ENCODE data around the gene POLDIP3. TPM values are rescaled to one million over a fixed set of nuclear protein-coding genes. Genes with fewer than 3 reads are reported as not detected.

The POLDIP3 gene
- total RNA-seq, 5 donors from 2014 or later (not counting 1 experiment from before 2014, with no cell fraction given), result 66.5 to 83.8 (median 81.0) TPM

GRCh38 chr22:42596863-42597530 lies 17.7 kb downstream of the POLDIP3 start:
- H3K27ac Mint-ChIP-seq, result no peak overlapping the region
- H3K27me3 Mint-ChIP-seq, result no peaks in the 10 kb centered on the region
- ChIA-PET CTCF (no interaction called here), POLR2A (interaction anchor here in 1 of 2 donors (0.7 kb wide), 1 partner anchor 28 kb away, joined by 7 read pairs; no protein-coding TSS in a partner anchor)
- ATAC-seq (replicated peaks in 1 of 4) (no peak), DNase-seq (no peak)
- Histone ChIP-seq H3K4me1 (ENCODE audit: control insufficient read depth in 1 of 2, extremely low read depth in 1 of 2, insufficient read depth in 2 of 2, low read length in 2 of 2) (no peaks in the 10 kb centered on the region), H3K4me3 (ENCODE audit: control insufficient read depth in 1 of 2, extremely low read depth in 1 of 2, low read length in 1 of 2) (no peak overlapping the region), H3K27me3 (replicated peaks in 1 of 2; ENCODE audit: control insufficient read depth in 2 of 2, extremely low read depth in 1 of 2, insufficient read depth in 2 of 2, low read length in 1 of 2) (no peaks in the 10 kb centered on the region), H3K9me3 (no peaks in the 10 kb centered on the region), H3K27ac (ENCODE audit: low read length) (no peak overlapping the region), H3K36me3 (ENCODE audit: control insufficient read depth in 2 of 2, extremely low read depth in 1 of 2, insufficient read depth in 1 of 2, low read length in 1 of 2) (peaks cover 24 to 87% of the 10 kb centered on the region in 2 donors)
- no peaks in the 10 kb centered on the region for H3K9me3 Mint-ChIP-seq
- H3K4me1 Mint-ChIP-seq, result peaks cover 0 to 9% (median 4%) of the 10 kb centered on the region in 3 donors
- H3K36me3 Mint-ChIP-seq, result peaks cover 45% of the 10 kb centered on the region
- WGBS (ENCODE audit: insufficient coverage), result 93% methylated on average over 6 of the region's 11 CpGs
- no peak overlapping the region for H3K4me3 Mint-ChIP-seq

DNA sequence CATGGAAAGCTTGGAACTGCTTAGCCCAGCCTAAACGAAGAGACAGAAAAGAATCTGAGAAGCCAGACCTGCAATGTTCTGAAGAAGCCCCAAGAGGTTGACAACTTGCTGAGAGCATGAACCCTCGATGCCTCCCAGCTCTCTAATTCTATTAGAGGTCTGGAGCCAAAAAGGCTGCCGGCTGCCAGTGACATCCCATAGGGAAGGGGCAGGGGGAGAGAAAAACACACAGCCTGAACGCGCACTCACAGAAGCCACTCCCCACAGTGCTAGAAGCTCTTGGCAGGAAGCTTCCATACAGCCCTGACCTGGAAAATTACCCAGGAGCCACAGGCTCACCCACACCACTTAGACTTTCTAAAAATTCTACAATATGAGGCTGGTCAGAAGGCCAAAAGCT lies 18.3 kb downstream of the POLDIP3 start:
- no peak overlapping the region for H3K27ac Mint-ChIP-seq
- ChIA-PET POLR2A (no interaction called here), CTCF (no interaction called here)
- no peak overlapping the region for H3K4me3 Mint-ChIP-seq
- no peaks in the 10 kb centered on the region for H3K27me3 Mint-ChIP-seq
- no peak overlapping the region for H3K27ac ChIP-seq (ENCODE audit: low read length)
- no peaks in the 10 kb centered on the region for H3K9me3 Mint-ChIP-seq
- no peaks in the 10 kb centered on the region for H3K27me3 ChIP-seq (replicated peaks in 1 of 2; ENCODE audit: control insufficient read depth in 2 of 2, extremely low read depth in 1 of 2, insufficient read depth in 2 of 2, low read length in 1 of 2)
- no peak overlapping the region for H3K4me3 ChIP-seq (ENCODE audit: control insufficient read depth in 1 of 2, extremely low read depth in 1 of 2, low read length in 1 of 2)
- ATAC-seq (replicated peaks in 1 of 4) (no peak), DNase-seq (no peak)
- H3K4me1 ChIP-seq (ENCODE audit: control insufficient read depth in 1 of 2, extremely low read depth in 1 of 2, insufficient read depth in 2 of 2, low read length in 2 of 2), result no peaks in the 10 kb centered on the region
- peaks cover 45% of the 10 kb centered on the region for H3K36me3 Mint-ChIP-seq
- peaks cover 0 to 5% (median 0%) of the 10 kb centered on the region in 3 donors for H3K4me1 Mint-ChIP-seq
- WGBS (ENCODE audit: insufficient coverage), result 100% methylated on average over 2 of the region's 5 CpGs
- H3K9me3 ChIP-seq, result no peaks in the 10 kb centered on the region
- peaks cover 28 to 88% of the 10 kb centered on the region in 2 donors for H3K36me3 ChIP-seq (ENCODE audit: control insufficient read depth in 2 of 2, extremely low read depth in 1 of 2, insufficient read depth in 1 of 2, low read length in 1 of 2)

DNA sequence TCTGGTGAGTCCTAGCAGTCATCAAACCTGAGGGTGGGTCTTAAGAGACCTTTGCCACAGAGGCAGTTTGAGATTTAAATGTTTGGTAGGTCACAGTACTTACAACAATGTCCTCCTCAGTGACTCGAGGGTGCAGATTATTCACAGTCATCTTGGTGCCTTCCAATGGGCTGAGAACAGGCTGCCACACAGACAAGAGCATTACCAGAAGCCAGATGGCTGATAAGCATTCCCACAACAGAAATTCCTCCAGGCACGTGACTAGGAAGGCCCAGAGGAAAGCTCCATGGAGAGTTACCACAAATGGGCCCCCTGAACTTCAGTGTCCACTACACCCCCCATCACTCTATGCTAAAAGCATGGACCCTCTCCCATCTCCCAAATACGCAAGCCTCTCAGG lies 19.2 kb downstream of the POLDIP3 start:
- H3K4me3 Mint-ChIP-seq, result no peak overlapping the region
- no peaks in the 10 kb centered on the region for H3K4me1 ChIP-seq (ENCODE audit: control insufficient read depth in 1 of 2, extremely low read depth in 1 of 2, insufficient read depth in 2 of 2, low read length in 2 of 2)
- peaks cover 0 to 5% (median 0%) of the 10 kb centered on the region in 3 donors for H3K4me1 Mint-ChIP-seq
- 80% methylated on average over 2 of the region's 3 CpGs for WGBS (ENCODE audit: insufficient coverage)
- H3K27ac ChIP-seq (ENCODE audit: low read length), result no peak overlapping the region
- POLR2A ChIA-PET, result no interaction called here
- H3K9me3 Mint-ChIP-seq, result no peaks in the 10 kb centered on the region
- DNase-seq (no peak), ATAC-seq (replicated peaks in 1 of 4) (no peak)
- H3K4me3 ChIP-seq (ENCODE audit: control insufficient read depth in 1 of 2, extremely low read depth in 1 of 2, low read length in 1 of 2), result no peak overlapping the region
- no peaks in the 10 kb centered on the region for H3K27me3 ChIP-seq (replicated peaks in 1 of 2; ENCODE audit: control insufficient read depth in 2 of 2, extremely low read depth in 1 of 2, insufficient read depth in 2 of 2, low read length in 1 of 2)
- H3K36me3 ChIP-seq (ENCODE audit: control insufficient read depth in 2 of 2, extremely low read depth in 1 of 2, insufficient read depth in 1 of 2, low read length in 1 of 2), result peaks cover 27 to 87% of the 10 kb centered on the region in 2 donors
- H3K27ac Mint-ChIP-seq, result no peak overlapping the region
- H3K27me3 Mint-ChIP-seq, result no peaks in the 10 kb centered on the region
- CTCF ChIA-PET, result interaction anchor here in 1 of 2 donors (0.5 to 0.7 kb wide), 2 partner anchors 454 to 904 kb away, joined by 4 to 6 read pairs; no protein-coding TSS in a partner anchor
- H3K9me3 ChIP-seq, result no peaks in the 10 kb centered on the region
- H3K36me3 Mint-ChIP-seq, result peaks cover 45% of the 10 kb centered on the region

- Histone ChIP-seq H3K27ac (ENCODE audit: low read length) (no peak overlapping the region), H3K4me1 (ENCODE audit: control insufficient read depth in 1 of 2, extremely low read depth in 1 of 2, insufficient read depth in 2 of 2, low read length in 2 of 2) (no peaks in the 10 kb centered on the region), H3K4me3 (ENCODE audit: control insufficient read depth in 1 of 2, extremely low read depth in 1 of 2, low read length in 1 of 2) (no peak overlapping the region), H3K9me3 (no peaks in the 10 kb centered on the region), H3K36me3 (ENCODE audit: control insufficient read depth in 2 of 2, extremely low read depth in 1 of 2, insufficient read depth in 1 of 2, low read length in 1 of 2) (peaks cover 32 to 84% of the 10 kb centered on the region in 2 donors), H3K27me3 (replicated peaks in 1 of 2; ENCODE audit: control insufficient read depth in 2 of 2, extremely low read depth in 1 of 2, insufficient read depth in 2 of 2, low read length in 1 of 2) (no peaks in the 10 kb centered on the region)
- Mint-ChIP-seq H3K4me3 (no peak overlapping the region), H3K27me3 (no peaks in the 10 kb centered on the region), H3K27ac (no peak overlapping the region), H3K36me3 (peaks cover 43% of the 10 kb centered on the region), H3K9me3 (no peaks in the 10 kb centered on the region), H3K4me1 (no peaks in the 10 kb centered on the region)
- DNase-seq, result no peak
- 100% methylated on average over 2 of the region's 12 CpGs for WGBS (ENCODE audit: insufficient coverage)
- ChIA-PET CTCF (no interaction called here), POLR2A (interaction anchor here in 1 of 2 donors (0.6 kb wide), 1 partner anchor 23 kb away, joined by 3 read pairs; the partner anchor contains the start of gene POLDIP3)
- no peak for ATAC-seq (replicated peaks in 1 of 4)
Observed at GRCh38 chr22:42591987-42592386, 22.7 kb downstream of the POLDIP3 start.

- CTCF ChIA-PET, result no interaction called here
- WGBS (ENCODE audit: insufficient coverage), result 100% methylated on average over 1 of the region's 5 CpGs
- H3K4me3 Mint-ChIP-seq, result no peak overlapping the region
Observed at GRCh38 chr22:42587588-42588175, 27.0 kb downstream of the POLDIP3 start.

GRCh38 chr22:42586381-42586780 lies 28.3 kb downstream of the POLDIP3 start:
- Mint-ChIP-seq H3K36me3 (peaks cover 48% of the 10 kb centered on the region), H3K27me3 (no peaks in the 10 kb centered on the region), H3K27ac (no peak overlapping the region), H3K4me1 (peaks cover 8 to 9% (median 8%) of the 10 kb centered on the region in 3 donors), H3K4me3 (no peak overlapping the region), H3K9me3 (no peaks in the 10 kb centered on the region)
- H3K27ac ChIP-seq (ENCODE audit: low read length), result no peak overlapping the region
- no peaks in the 10 kb centered on the region for H3K27me3 ChIP-seq (replicated peaks in 1 of 2; ENCODE audit: control insufficient read depth in 2 of 2, extremely low read depth in 1 of 2, insufficient read depth in 2 of 2, low read length in 1 of 2)
- CTCF ChIA-PET, result no interaction called here
- WGBS (ENCODE audit: insufficient coverage), result 100% methylated on average over 1 of the region's 4 CpGs
- H3K4me3 ChIP-seq (ENCODE audit: control insufficient read depth in 1 of 2, extremely low read depth in 1 of 2, low read length in 1 of 2), result no peak overlapping the region
- peaks cover 29 to 64% of the 10 kb centered on the region in 2 donors for H3K36me3 ChIP-seq (ENCODE audit: control insufficient read depth in 2 of 2, extremely low read depth in 1 of 2, insufficient read depth in 1 of 2, low read length in 1 of 2)
- POLR2A ChIA-PET, result no interaction called here
- no peak for DNase-seq
- peaks cover 0 to 11% of the 10 kb centered on the region in 2 experiments for H3K4me1 ChIP-seq (ENCODE audit: control insufficient read depth in 1 of 2, extremely low read depth in 1 of 2, insufficient read depth in 2 of 2, low read length in 2 of 2)
- no peaks in the 10 kb centered on the region for H3K9me3 ChIP-seq
- no peak for ATAC-seq (replicated peaks in 1 of 4)

More at GRCh38 chr22:42587588-42588175, 27.0 kb downstream of the POLDIP3 start:
- H3K4me1 ChIP-seq (ENCODE audit: control insufficient read depth in 1 of 2, extremely low read depth in 1 of 2, insufficient read depth in 2 of 2, low read length in 2 of 2), result peaks cover 0 to 3% of the 10 kb centered on the region in 2 experiments
- no peak overlapping the region for H3K4me3 ChIP-seq (ENCODE audit: control insufficient read depth in 1 of 2, extremely low read depth in 1 of 2, low read length in 1 of 2)
- H3K9me3 Mint-ChIP-seq, result no peaks in the 10 kb centered on the region
- H3K36me3 ChIP-seq (ENCODE audit: control insufficient read depth in 2 of 2, extremely low read depth in 1 of 2, insufficient read depth in 1 of 2, low read length in 1 of 2), result peaks cover 38 to 77% of the 10 kb centered on the region in 2 donors
- H3K27ac ChIP-seq (ENCODE audit: low read length), result no peak overlapping the region
- no peak for DNase-seq
- peaks cover 0 to under 1% (median 0%) of the 10 kb centered on the region in 3 donors for H3K4me1 Mint-ChIP-seq
- peaks cover 53% of the 10 kb centered on the region for H3K36me3 Mint-ChIP-seq
- H3K27ac Mint-ChIP-seq, result no peak overlapping the region
- H3K27me3 ChIP-seq (replicated peaks in 1 of 2; ENCODE audit: control insufficient read depth in 2 of 2, extremely low read depth in 1 of 2, insufficient read depth in 2 of 2, low read length in 1 of 2), result no peaks in the 10 kb centered on the region
- no peaks in the 10 kb centered on the region for H3K9me3 ChIP-seq
- ATAC-seq (replicated peaks in 1 of 4), result no peak
- POLR2A ChIA-PET, result interaction anchor here in 1 of 2 donors (0.6 kb wide), 1 partner anchor 947 kb away, joined by 3 read pairs; no protein-coding TSS in a partner anchor
- no peaks in the 10 kb centered on the region for H3K27me3 Mint-ChIP-seq

Measured in T-cell (primary cell).